Neuron (in vitro differentiated cells): ENCODE results near the gene NUP210L.
"Not testable (repeated sequence)": the region's sequence is repeated elsewhere in the genome, so short reads cannot be mapped to it uniquely, and the experiment has no call there.

Source experiments
- H2AFZ ChIP-seq: one replicate; pipeline ENCODE4 v1.6.1; 2013; ENCODE audit warnings: low read depth, mild to moderate bottlenecking, inconsistent platforms, low read length, moderate library complexity
- H3K27me3 ChIP-seq: one replicate; pipeline ENCODE4 v1.6.1; 2013; ENCODE audit warnings: low read length; ENCODE audit not compliant: insufficient read depth
- H3K36me3 ChIP-seq: one replicate; pipeline ENCODE4 v1.6.1; 2013; ENCODE audit warnings: low read length; ENCODE audit not compliant: insufficient read depth
- H3K4me1 ChIP-seq: one replicate; pipeline ENCODE4 v1.6.1; 2013; ENCODE audit warnings: low read length; ENCODE audit not compliant: insufficient read depth
- H3K4me3 ChIP-seq: 2 replicates; pipeline ENCODE4 v1.5.1; 2013; ENCODE audit warnings: mild to moderate bottlenecking, low read length, moderate library complexity
- H3K9me3 ChIP-seq: one replicate; pipeline ENCODE4 v1.6.1; 2013; ENCODE audit warnings: low read length

The NUP210L gene

GRCh38 chr1:153991151-153991630 lies 163.7 kb downstream of the NUP210L start:
- H3K4me1 ChIP-seq: peaks cover 10% of the 10 kb centered on the region
- H3K36me3 ChIP-seq: peaks cover 33% of the 10 kb centered on the region
- no peak overlapping the region for H2AFZ ChIP-seq
- H3K4me3 ChIP-seq: peak overlapping the region; percentile 72
- H3K27me3 ChIP-seq: no peaks in the 10 kb centered on the region
- no peaks in the 10 kb centered on the region for H3K9me3 ChIP-seq

GRCh38 chr1:153990468-153991150 lies 164.3 kb downstream of the NUP210L start, which contains the start of gene RPS27:
Gene RPS27, plus strand, starts transcription at chr1:153990762. Its CDS starts 35 bp downstream, at chr1:153990797.
- Histone ChIP-seq H3K27me3 (no peaks in the 10 kb centered on the region), H3K4me1 (peaks cover 13% of the 10 kb centered on the region), H3K9me3 (no peaks in the 10 kb centered on the region), H3K36me3 (peaks cover 33% of the 10 kb centered on the region), H2AFZ (peak within 1 kb of the TSS; percentile 9), H3K4me3 (peak within 1 kb of the TSS; percentile 72)

- Histone ChIP-seq H3K27me3 (no peaks in the 10 kb centered on the region), H3K36me3 (peaks cover 23% of the 10 kb centered on the region), H3K4me1 (peaks cover 26% of the 10 kb centered on the region), H2AFZ (no peak overlapping the region), H3K4me3 (no peak overlapping the region), H3K9me3 (no peaks in the 10 kb centered on the region)
These were observed 167.3 kb downstream of the NUP210L start for GRCh38 chr1:153987621-153988020.

- no peaks in the 10 kb centered on the region for H3K9me3 ChIP-seq
- H2AFZ ChIP-seq: peak within 1 kb of the TSS; percentile 72
- peak within 1 kb of the TSS; percentile 83 for H3K4me3 ChIP-seq
- H3K36me3 ChIP-seq: peaks cover 12% of the 10 kb centered on the region
- no peaks in the 10 kb centered on the region for H3K27me3 ChIP-seq
- peaks cover 17% of the 10 kb centered on the region for H3K4me1 ChIP-seq
These were observed 168.7 kb downstream of the NUP210L start, which contains the start of gene RAB13 for GRCh38 chr1:153985941-153986761. Gene RAB13, minus strand, starts transcription at chr1:153986339. Its CDS starts 103 bp downstream, at chr1:153986236.

- Histone ChIP-seq H3K36me3 (peaks cover 11% of the 10 kb centered on the region), H3K27me3 (no peaks in the 10 kb centered on the region), H2AFZ (peak overlapping the region; percentile 44), H3K9me3 (no peaks in the 10 kb centered on the region), H3K4me1 (peaks cover 16% of the 10 kb centered on the region), H3K4me3 (peak overlapping the region; percentile 83)
These were observed 169.4 kb downstream of the NUP210L start for GRCh38 chr1:153985341-153985912.

GRCh38 chr1:153984123-153984894 lies 170.6 kb downstream of the NUP210L start:
- H3K9me3 ChIP-seq: no peaks in the 10 kb centered on the region
- H3K27me3 ChIP-seq: no peaks in the 10 kb centered on the region
- H3K4me1 ChIP-seq: peaks cover 16% of the 10 kb centered on the region
- peak overlapping the region; percentile 83 for H3K4me3 ChIP-seq
- no peak overlapping the region for H2AFZ ChIP-seq
- peaks cover 11% of the 10 kb centered on the region for H3K36me3 ChIP-seq

- not testable (repeated sequence) for H3K9me3 ChIP-seq, H3K27me3 ChIP-seq, H3K4me3 ChIP-seq, H2AFZ ChIP-seq
- peaks cover 16% of the 10 kb centered on the region for H3K4me1 ChIP-seq
- peaks cover 11% of the 10 kb centered on the region for H3K36me3 ChIP-seq
These were observed 173.1 kb downstream of the NUP210L start for GRCh38 chr1:153981735-153982134.

- not testable (repeated sequence) for H3K4me1 ChIP-seq, H3K4me3 ChIP-seq, H2AFZ ChIP-seq, H3K9me3 ChIP-seq, H3K27me3 ChIP-seq
- H3K36me3 ChIP-seq: peaks cover 25% of the 10 kb centered on the region
These were observed 175.8 kb downstream of the NUP210L start for GRCh38 chr1:153979091-153979490.

GRCh38 chr1:153978274-153978909 lies 176.5 kb downstream of the NUP210L start:
- Histone ChIP-seq H2AFZ (peak overlapping the region; percentile 64), H3K9me3 (no peaks in the 10 kb centered on the region), H3K4me1 (peaks cover 8% of the 10 kb centered on the region), H3K4me3 (peak overlapping the region; percentile 72), H3K36me3 (peaks cover 26% of the 10 kb centered on the region), H3K27me3 (no peaks in the 10 kb centered on the region)

- peaks cover 8% of the 10 kb centered on the region for H3K4me1 ChIP-seq
- peaks cover 24% of the 10 kb centered on the region for H3K36me3 ChIP-seq
These were observed 177.3 kb downstream of the NUP210L start, which contains the start of gene JTB for GRCh38 chr1:153977250-153978240. Gene JTB, minus strand, starts transcription at chr1:153977674. Its CDS starts 422 bp downstream, at chr1:153977252.

GRCh38 chr1:153976819-153977249 lies 178.0 kb downstream of the NUP210L start:
- Histone ChIP-seq H3K4me3 (peak overlapping the region; percentile 72), H3K36me3 (peaks cover 22% of the 10 kb centered on the region), H3K27me3 (no peaks in the 10 kb centered on the region), H3K4me1 (peaks cover 8% of the 10 kb centered on the region), H2AFZ (no peak overlapping the region), H3K9me3 (no peaks in the 10 kb centered on the region)

More at GRCh38 chr1:153977250-153978240, 177.3 kb downstream of the NUP210L start, which contains the start of gene JTB:
- Histone ChIP-seq H2AFZ (peak within 1 kb of the TSS; percentile 64), H3K4me3 (peak within 1 kb of the TSS; percentile 72), H3K9me3 (no peaks in the 10 kb centered on the region), H3K27me3 (no peaks in the 10 kb centered on the region)
